HG02763 (cell line): ENCODE measurements around the gene NTSR2.

Experiments
- ATAC-seq: cut with Tn5 transposase; IDR thresholded peaks from one replicate; pipeline ENCODE4 v1.9.1; 2021; ENCODE audit warnings: mild to moderate bottlenecking, moderate library complexity; ENCODE audit not compliant: unreplicated experiment

Gene NTSR2

GRCh38 chr2:11699686-11700670, 30.0 kb upstream of the NTSR2 start:
- ATAC-seq = no peak

DNA sequence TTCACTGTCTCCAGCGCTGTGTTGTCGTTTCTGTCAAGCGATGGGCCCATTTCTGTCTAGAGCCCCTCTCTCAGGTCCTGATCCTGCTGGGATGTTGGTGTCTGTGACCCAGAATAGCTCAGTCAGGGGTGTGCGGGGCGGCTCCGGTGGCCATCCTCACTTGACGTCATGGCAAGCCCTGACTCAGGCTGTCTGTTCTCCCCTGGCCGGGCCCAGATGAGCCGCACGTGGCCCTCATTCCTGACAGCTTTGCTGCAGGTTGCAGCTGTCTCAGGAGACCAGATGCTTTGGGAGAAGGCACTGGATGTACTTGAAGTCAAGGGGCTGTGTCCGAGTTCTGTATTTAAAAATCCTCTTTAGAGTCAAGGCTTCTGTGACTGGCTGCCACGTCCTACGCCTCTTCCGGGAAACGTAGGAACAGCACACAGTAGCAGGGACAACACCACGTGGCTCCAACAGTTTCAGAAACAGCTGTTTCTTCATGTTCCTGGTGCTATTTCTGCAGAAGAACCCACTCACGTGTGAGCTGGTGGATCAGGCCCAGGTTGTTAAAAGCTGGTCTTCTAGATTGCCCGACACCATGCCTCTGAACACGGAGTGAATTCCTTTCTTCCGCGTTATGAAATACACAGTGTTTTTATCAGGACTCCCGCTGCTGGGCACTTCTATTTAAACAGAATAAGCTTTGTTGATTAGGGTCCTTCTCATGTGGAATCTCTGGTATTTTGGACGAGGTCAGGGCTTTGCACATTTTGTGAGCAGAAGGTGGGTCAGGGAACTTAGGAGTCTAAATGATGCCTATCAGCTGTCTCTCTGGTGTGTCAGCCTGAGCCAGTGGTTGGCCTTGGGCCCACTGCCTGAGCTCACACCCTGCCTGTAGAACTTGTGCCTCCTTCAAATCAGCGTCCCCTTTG, 28.3 kb upstream of the NTSR2 start:
- ATAC-seq = no peak

GRCh38 chr2:11697103-11697871, 27.3 kb upstream of the NTSR2 start:
- ATAC-seq = no peak

DNA sequence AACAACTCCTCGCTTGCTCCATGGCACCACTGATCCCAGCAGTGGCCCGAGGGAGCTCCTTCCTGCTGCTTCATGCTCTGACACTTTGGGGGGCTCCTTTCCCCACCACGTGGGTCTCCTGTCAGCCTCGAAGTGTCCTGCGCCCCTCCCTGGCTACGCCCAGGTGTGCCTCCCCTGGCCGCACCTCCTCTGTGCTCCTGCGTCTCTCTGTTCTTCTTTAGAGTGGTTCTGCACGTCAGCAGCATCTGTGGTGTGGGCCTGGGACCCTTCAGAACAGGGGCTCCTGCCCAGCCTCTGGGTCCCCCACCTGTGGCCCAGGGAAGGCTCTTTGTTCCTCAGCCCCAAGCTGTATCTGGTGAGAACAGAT, 26.7 kb upstream of the NTSR2 start:
- no peak for ATAC-seq

GRCh38 chr2:11695576-11695975, 25.6 kb upstream of the NTSR2 start:
- ATAC-seq = no peak

DNA sequence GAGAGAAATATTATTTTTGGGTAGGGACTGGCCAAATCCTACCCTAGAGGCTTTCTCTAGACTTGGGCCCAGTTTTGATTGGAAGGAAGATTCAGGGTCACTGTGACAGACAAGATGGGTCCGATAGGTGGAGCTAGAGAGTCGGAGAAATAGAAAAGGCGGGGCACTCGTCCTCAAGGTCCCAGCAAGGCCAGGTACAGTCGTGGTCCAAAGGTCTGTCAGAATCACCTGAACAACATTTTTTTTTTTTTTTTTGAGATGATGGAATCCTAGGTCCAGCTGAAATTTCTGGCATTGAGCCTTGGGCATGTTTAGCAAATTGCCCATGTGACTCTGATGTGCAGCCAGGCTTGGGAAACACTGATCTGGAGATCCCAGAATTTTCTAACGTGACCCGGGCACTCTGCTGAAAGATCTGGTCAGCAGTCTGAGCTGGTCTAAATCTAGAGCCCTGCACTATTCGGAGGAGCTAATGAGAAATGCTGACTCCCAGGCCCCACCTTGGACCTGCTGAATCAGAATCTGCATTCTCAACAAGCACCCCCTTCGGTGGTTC, 23.0 kb upstream of the NTSR2 start:
- peak; percentile 71 for ATAC-seq

DNA sequence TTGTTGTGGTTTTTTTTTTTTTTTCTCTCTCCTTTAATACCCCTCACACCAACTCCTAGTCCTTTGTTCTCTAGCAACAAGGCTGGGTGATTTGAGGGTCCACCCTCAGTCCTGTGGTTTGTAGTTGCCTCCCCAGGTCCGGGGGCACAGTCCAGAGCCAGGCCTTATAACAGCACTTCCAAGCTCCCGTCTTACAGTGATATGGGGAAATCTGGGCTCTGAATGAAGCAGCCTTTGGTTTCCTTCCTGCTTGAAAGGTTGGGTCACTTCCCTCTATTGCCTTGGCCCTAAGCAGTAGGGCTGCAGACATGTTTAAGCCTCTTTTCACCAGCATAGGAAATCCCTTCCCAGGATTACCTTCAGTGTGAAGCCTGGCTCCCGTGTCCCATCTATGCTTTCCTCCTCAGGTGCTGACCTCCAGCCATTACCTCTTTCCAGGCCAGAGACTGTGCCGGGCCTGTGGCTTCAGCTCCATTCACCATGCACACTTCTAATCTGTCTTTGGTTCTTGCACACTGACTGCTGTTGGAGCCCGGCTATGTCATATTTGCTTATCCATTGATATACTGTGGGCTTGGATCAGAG, 21.2 kb upstream of the NTSR2 start:
- no peak for ATAC-seq

- ATAC-seq = peak; percentile 58
Observed at GRCh38 chr2:11688222-11689069, 18.5 kb upstream of the NTSR2 start.

DNA sequence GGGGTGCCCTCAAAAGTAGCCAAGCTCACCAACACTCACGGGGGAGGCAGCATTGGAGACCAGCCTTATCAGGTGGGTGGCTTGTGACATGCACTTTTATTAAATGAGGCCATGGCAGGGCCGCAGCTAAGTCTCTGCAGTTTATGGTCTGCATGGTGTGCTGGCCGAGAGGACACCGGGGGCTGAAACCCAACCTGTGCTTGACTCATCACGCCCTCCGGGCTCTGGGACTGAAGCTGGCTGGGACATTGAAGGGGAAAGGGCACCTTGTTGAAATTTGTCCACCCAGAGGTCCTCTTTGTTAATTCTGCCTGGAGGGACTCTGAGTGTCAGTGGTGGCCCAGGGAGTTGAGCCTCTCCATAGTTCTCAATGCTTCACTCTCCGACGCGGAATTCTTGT, 17.7 kb upstream of the NTSR2 start:
- ATAC-seq = no peak

GRCh38 chr2:11685906-11686470, 16.0 kb upstream of the NTSR2 start:
- no peak for ATAC-seq

DNA sequence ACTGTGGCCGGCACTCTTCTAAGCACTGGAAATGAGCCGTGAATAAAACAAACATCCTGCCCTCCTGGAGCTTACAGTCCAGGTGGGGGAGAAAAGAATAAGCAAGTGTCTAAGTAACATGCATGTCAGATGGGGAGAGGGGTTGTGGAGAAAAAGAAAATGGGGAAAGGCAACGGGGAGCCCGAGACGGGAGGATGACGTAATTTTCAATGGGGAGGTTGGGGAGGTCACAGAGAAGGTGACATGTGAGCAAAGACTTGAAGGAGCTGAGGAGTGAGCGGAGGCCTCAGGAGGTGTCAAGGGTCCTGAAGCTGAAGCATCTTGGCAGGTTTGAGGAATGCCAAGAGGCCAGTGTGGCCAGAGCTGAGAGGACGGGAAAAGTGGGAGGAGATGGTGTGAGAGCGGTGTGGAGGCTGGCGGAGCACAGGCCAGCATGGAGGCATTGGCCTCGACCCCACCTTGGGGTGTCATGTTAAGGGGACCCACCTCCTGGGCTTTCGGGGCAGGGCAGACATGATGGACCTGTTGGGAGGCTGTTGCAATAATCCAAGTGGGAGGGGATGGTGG, 15.0 kb upstream of the NTSR2 start:
- ATAC-seq = no peak

GRCh38 chr2:11683966-11684365, 14.0 kb upstream of the NTSR2 start:
- ATAC-seq = no peak

- ATAC-seq = no peak
Observed at GRCh38 chr2:11683476-11683875, 13.5 kb upstream of the NTSR2 start.

- no peak for ATAC-seq
Observed at GRCh38 chr2:11682590-11682915, 12.6 kb upstream of the NTSR2 start.

GRCh38 chr2:11681722-11682589, 12.0 kb upstream of the NTSR2 start:
- ATAC-seq = no peak

DNA sequence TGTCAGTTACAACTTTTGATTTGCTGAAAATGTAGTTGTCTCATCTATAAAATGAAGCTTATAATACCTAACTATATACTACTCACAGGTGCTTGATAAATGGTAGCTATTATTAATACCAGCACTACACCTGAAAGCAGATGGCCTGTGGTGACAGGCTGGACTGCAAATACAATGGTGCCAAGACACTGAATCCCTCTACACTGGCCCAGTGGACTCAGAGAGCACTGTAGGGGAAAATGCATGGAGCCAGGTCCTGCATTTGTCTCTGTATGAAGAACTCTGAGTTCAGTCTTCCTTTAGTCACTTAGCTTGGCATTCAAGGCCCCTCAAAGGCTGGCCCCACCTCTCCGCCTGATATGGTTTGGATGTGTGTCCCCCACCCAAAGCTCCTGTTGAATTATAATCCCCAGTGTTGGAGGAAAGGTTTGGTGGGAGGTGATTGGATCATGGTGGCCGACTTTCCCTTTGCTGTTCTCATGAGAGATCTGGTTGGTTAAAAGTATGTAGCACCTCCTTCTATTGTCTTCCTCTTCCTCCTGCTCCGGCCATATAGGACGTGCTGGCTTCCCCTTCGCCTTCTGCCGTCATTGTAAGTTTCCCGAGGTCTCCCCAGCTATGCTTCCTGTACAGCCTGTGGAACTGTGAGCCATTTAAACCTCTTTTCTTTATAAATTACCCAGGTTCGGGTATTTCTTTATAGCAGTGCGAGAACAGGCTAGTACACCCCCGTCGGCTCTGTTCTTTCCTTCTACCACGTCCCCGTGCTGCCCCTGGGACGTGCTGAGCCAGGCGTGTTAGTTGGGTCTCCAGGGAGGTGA, 11.1 kb upstream of the NTSR2 start:
- ATAC-seq = no peak
